ENCODE data around the gene RUFY2.

GRCh38 chr10:68435803-68436202 lies 28.7 kb upstream of the RUFY2 start:
- TF ChIP-seq BACH2 (CRISPR knock-in tag; IDR thresholded peaks at IDR 0.05; ENCODE audit: borderline replicate concordance) (no peak), CSDC2 (CRISPR knock-in tag; IDR thresholded peaks at IDR 0.05) (no peak), GLIS3 (CRISPR knock-in tag; IDR thresholded peaks at IDR 0.05) (no peak), ZNF8 (CRISPR knock-in tag; IDR thresholded peaks at IDR 0.05) (no peak), PPARA (CRISPR knock-in tag; IDR thresholded peaks at IDR 0.05; ENCODE audit: borderline replicate concordance) (no peak), ZFP3 (CRISPR knock-in tag; IDR thresholded peaks at IDR 0.05) (no peak), TCF4 (CRISPR knock-in tag; IDR thresholded peaks at IDR 0.05; ENCODE audit: borderline replicate concordance) (no peak), POU6F1 (CRISPR knock-in tag; IDR thresholded peaks at IDR 0.05; ENCODE audit: borderline replicate concordance, low read depth) (no peak), TSHZ2 (CRISPR knock-in tag; IDR thresholded peaks at IDR 0.05) (no peak), ARNTL (CRISPR knock-in tag; IDR thresholded peaks at IDR 0.05; ENCODE audit: borderline replicate concordance, low read depth) (no peak), ESRRG (CRISPR knock-in tag; IDR thresholded peaks at IDR 0.05) (no peak), OSR1 (CRISPR knock-in tag; IDR thresholded peaks at IDR 0.05) (no peak)

Data from SK-N-SH treated with all-trans-retinoic acid at 6 μM for 48 hours (cell line).